GM18519 (cell line): Measurements from ENCODE around the gene ST6GALNAC6.
"Not testable (repeated sequence)": the region's sequence is repeated elsewhere in the genome, so short reads cannot be mapped to it uniquely, and the experiment has no call there.

ENCODE experiments used
- ATAC-seq: cut with Tn5 transposase; IDR thresholded peaks from one replicate; pipeline ENCODE4 v1.9.1; 2021; ENCODE audit warnings: mild to moderate bottlenecking, moderate library complexity; ENCODE audit not compliant: unreplicated experiment, low FRiP score

The ST6GALNAC6 gene

GRCh38 chr9:127897193-127897692 is 2.2 kb downstream of the ST6GALNAC6 start:
- no peak for ATAC-seq

DNA sequence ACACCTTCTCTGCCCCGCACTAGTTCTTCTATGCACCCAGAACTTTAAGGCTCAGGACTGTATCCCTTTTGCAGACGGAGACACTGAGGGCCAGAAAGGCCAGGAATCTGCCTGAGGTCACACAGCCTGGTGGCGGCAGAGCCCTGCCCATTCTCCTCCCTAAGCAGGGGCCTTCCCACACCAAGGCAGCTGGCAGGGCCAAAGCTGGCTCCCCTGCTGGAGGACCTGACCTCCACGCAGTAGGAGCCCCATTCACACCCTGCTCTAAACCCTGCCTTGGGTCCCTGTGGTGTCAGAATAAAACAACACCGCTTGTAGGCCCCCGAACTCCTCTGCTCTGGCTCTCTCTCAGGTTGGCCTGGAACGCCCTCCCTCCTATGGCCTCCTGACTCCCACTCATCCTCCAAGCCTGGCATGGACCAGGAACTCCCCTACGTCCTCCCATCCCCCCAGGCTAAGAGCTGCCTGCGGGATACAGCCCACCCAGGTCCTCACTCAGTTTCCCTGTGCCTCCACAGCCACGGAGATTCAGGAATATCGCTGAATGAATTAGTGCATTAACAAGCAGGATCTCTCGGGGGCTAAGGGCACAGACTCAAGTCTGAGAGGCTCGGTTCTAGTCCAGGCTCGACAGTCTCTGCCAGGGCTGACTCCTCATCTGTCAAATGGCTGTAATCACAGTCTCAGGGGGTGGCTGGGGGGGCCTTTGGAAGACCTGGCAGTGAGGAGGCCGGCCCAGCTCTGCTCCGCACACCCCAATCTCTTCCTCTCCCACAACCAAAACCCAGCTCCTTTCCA is 2.8 kb downstream of the ST6GALNAC6 start:
- no peak for ATAC-seq

- no peak for ATAC-seq
These were observed 3.6 kb downstream of the ST6GALNAC6 start for GRCh38 chr9:127895811-127896210.

DNA sequence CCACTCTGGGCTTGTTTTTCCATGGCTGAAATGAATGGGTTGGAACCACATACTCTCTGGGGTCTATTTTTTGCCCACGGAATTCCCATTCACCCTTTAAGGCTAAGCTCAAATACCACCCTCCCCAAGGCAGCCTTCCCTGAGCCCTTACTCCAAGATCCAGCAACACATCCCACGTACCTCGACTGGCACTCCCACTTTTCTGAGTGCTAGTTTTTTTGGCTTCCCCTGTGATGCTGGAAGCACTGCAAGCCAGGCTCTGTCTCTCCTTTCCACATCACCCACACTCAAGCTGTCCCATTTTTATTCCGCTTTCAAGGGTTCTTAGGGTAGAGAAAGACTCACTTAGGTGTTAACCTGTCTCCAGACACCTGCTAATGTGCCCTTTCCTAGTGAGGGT is 6.0 kb downstream of the ST6GALNAC6 start:
- ATAC-seq: no peak

GRCh38 chr9:127892831-127893230 is 6.6 kb downstream of the ST6GALNAC6 start:
- no peak for ATAC-seq

DNA sequence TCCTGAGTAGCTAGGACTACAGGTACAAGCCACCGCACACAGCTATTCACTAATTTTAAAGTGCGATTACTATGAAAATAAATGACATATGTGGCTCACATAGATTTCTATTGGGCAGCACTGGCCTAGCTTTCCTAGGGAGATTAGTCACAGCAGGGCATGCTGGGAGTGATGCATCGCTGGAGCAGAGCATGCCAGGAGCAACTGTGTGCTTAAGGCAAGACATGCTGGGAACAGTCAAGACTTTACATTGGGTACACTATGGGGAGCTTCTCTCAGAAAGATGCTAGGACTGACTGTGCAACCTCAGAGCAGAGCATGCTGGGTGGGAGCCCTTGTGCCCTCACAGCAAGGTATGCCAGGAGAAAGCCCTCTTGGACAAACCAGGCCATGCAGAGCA is 9.3 kb downstream of the ST6GALNAC6 start:
- ATAC-seq: no peak

DNA sequence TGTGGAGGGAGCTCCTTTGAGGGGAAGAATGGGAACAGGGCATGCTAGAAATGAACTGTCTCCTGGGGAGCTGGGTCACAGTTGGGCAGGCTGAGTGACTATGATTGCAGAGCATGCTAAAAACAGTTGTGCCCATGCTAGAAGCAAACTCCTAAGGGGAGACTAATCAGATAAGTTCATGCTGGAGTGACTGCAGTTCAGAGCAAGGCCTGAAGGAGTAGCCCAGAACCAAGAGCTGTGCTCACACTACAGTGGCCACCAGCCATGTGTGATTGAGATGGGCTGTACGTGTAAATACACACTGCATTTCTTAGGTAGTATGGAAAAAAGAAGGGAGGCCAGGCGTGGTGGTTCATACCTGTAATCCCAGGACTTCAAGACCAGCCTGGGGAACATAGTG is 11.6 kb downstream of the ST6GALNAC6 start:
- ATAC-seq: no peak

DNA sequence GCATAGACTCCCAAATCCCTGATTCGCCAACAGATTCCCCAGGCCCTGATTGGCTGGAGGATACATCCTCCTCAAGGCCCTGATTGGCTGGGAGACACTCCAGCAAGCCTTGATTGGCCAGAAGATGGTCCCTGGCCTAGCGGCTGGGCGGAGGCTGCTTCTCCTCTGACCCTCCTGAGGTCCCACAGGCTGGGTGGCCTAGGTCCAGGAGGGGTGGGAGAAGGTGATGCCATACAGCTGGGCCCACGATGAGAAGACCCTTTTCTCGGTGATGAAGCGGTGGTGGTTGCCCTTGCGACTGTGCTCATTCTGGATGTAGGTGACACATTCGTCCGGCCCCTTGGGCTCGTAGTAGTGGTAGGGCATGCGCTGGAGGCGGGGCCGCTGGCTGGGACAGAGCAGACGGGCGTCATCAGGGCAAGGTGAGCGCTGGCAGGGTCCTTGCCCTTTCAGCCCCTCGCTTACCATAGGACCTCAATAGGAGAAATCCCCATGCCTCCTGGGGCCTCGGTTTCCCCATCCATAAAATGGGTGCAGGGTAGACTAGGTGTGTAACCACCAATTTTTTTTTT is 12.9 kb downstream of the ST6GALNAC6 start:
- ATAC-seq: no peak

DNA sequence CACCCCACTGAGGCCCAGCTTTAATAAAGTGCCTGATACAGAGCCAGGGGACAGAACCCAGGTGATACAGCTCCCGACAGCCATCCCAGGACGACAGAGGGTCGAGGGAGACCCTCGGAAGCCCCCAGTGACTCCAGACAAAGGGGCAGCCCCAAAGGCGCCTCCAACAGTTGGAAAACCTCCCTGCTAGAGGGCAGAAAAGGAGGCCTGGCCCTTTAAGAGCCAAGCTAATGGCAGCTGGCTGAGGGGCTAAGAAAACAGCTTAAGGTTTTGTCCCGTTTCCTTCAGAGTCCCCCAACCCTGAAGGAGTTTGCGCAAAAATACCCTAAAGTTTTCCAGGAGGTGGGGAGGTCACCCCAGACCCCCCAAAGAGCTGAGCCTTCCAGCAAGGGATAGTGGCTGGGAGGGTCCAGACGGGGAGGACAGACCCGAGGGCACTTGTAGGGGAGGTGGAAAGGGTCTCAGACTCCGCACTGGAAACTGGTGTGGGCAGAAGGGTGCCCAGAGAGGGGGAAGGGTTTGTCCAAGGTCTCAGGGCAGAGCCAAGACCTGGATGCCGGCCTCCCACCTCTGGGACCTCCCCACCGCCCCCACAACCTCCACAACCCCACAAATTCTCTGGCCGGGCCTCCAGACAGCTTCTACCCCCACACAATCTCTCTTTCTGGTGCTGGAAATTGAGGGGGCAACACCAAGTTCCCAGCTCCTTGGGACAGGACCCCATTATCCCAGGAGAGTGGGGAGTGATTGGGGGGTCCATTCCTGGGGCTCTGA is 13.7 kb downstream of the ST6GALNAC6 start:
- ATAC-seq: no peak

DNA sequence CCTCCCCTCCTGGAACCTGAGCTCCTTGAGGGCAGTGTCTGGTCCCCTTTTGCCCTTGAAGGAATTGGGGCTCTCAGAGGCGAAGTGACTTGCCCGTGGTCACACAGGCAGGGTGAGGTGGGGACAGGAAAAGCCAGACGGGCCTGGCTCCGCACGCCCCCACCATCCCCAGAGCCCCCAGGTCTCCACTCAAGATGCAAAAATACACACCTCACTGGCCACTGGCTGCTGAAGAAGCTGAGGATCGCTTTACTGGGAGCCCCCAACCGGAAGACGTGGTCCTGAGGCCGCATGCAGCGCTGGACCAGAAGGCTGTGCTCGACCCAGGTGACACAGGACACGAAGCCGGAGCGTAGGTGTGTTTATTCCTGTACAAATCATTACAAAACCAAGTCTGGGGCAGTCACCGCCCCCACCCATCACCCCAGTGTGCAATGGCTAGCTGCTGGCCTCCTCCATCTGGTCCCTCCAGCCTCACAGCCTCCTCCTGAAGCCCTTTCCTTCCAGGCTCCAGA is 14.4 kb downstream of the ST6GALNAC6 start:
- ATAC-seq: no peak

DNA sequence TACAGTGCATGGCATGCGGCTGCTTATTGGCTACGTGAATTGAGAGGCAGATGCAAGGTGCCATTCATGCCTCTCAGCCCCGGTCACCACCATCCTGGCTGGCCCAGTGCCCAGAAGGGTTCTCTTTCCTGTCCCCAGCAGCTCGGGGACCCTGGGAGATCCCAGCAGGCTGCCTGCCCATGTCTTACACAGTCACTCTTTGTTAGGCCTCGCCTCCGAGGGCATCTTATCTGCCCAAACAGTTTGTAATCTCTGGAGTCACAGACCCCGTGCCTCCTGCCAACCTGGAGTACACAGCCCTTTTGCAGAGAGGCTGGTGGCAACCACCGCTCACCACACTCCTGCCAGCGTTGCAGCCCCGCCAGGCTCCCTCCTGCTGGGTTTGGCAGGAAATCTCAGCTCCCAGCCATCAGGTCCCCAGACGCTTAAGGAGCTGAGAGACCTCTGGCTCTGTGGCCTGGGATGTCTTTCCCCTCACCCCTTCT is 14.9 kb downstream of the ST6GALNAC6 start:
- no peak for ATAC-seq

DNA sequence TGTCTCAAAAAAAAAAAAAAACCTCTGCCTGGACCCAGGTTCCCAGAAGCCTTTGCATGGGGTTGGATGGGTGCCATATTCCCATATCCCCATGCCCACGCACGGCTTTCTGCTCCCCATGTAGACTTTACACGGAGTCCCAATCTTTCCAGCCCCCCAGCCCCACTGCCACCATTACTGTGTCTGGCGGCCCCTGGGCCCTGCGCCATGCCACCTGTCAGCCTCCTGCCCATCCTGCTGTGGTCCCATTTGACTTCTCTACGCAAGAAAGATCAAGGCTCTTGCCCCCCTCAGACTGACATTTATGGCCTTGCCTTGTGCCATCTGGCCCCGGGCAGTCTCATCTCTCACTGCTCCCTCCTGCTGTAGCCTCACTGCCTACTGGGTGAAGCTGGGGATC is 15.4 kb downstream of the ST6GALNAC6 start:
- no peak for ATAC-seq

- ATAC-seq: not testable (repeated sequence)
These were observed 17.7 kb downstream of the ST6GALNAC6 start for GRCh38 chr9:127881715-127882114.

- ATAC-seq: no peak
These were observed 19.3 kb downstream of the ST6GALNAC6 start for GRCh38 chr9:127880143-127880542.

DNA sequence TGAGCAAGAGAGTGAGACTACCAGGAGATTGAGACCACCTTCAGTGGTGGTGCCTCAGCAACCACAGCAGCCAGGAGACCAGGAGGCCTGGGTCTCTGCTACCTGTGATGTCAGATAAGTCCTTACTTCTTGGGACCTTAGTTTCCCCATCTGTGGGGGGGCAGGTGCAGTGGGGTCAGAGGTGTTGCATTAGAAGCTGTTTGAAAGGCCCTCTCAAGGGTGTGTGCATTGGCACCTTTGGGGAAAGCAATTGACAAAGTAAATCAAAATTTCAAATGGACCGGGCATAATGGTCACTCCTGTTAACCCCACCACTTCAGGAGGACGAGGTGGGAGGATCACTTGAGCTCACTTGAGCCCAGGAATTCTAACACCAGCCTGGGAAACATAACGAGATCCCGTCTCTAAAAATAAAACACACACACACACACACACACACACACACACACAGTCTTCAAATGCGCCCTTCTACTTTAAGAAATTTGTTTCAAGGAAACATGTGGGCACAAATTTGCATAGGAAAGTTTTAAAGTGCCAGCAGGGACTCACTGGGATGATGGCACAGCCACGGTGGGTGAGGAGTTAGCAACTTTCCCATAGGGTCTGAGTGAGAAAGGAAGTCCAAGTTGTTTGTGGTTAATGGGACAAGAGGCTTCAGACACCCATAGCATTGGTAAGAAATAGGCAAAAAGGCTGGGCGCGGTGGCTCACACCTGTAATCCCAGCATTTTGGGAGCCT is 20.6 kb downstream of the ST6GALNAC6 start:
- no peak for ATAC-seq

DNA sequence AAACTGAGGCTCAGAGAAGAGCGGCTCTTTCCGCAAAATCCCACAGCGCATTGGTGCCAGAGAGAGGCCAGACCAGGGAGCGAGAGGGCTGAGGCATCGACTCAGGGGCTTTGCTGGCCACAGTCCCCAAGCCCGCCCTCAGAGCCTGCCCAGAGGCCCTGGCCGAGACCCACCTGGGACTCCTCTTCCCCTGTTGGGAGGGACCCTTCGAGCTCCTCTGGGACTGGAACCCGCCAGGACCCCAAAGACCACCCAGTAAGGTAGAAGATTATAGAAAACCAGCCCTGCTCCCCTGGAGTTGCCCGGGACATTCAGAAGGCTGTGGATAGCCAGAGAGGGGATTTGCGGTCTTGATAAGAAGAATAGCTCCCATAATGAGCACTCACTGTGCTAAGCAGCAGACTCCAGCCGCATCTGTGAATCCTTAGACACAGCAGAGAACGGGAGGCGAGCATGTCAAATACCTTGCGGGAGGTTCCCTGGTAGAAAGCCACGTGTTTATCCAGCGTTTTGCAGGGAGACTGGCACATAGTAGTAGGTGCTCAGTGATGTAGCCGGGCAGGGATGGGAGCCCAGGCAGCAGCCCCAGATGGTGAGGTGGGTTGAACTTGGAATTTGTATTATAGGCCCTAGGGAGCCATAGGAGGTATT is 21.3 kb downstream of the ST6GALNAC6 start:
- ATAC-seq: no peak

DNA sequence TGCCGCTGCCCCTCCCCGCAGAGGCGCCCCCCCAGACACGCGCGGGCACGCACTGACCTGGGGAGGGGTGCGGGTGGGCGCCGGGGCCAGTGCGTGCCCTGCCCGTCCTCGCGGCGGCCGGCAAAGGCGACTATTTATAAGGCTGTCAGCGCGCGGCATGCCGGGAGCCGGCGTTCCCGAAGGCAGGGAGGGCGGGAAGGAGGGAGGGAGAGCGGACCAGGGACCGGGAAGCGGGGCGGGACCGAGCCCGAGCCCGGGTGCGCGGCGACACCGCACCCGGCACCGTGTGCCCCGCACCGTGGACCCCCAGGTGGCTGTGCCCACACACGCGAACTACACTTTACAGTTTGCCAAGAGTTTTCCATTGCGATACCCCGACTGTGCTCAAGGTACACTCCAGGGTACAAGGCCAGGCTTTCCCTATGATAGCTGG is 21.8 kb downstream of the ST6GALNAC6 start, which contains the start of gene AK1:
AK1 (minus strand) TSS at position 110 of the 433 bp plus-strand sequence. CDS start 3,058 bp downstream, outside the sequence.
- ATAC-seq: no peak

GRCh38 chr9:127876764-127877562 is 22.4 kb downstream of the ST6GALNAC6 start:
- ATAC-seq: no peak
